K562 (cell line): ENCODE measurements around the gene OVCH2. TPM values are rescaled to one million over a fixed set of nuclear protein-coding genes. Genes with fewer than 3 reads are reported as not detected.

ENCODE experiments used
- ATAC-seq: fragments of 200-7000 bp; cut with Tn5 transposase; 3 replicates; pipeline ENCODE4 v1.9.1; 2020; ENCODE audit warnings: moderate library complexity
- BruUV-seq: library from RNA; stranded (reverse); fragments of 400-500 nt; replicated peaks from 2 replicates; lab custom pipeline; 2021; lab: Mats Ljungman, UMichigan
- CTCF ChIA-PET: fragments of 300-600 bp; formaldehyde crosslinking; extraction: SDS; loops from one replicate; lab custom pipeline; 2021; ENCODE audit warnings: low intra/inter-chr PET ratio; lab: Yijun Ruan, JAX
- POLR2A ChIA-PET: fragments of 300-600, 350-650 bp; sonication (Branson Sonifier 250); formaldehyde crosslinking; extraction: SDS; loops from one replicate; lab custom pipeline; 2021; ENCODE audit warnings: antibody characterized with exemption, inconsistent platforms; lab: Yijun Ruan, JAX
- DNase-seq, 4 experiments: peaks; one replicate each; pipeline versions ENCODE4 v3.0.0 to v3.0.0-alpha.2; 2011 to 2018; ENCODE audit warnings: low spot score in 3 of 4, mixed read lengths in 3 of 4; ENCODE audit errors: extremely low read depth in 1 of 4
- FAIRE-seq: peaks from 2 replicates; lab custom pipeline; 2011; peaks lifted over from hg19 to GRCh38; lab: Jason Lieb, UNC
- H2AFZ ChIP-seq: 2 replicates; pipeline ENCODE4 v1.6.0; 2011; ENCODE audit warnings: low read depth, low read length, control low read depth, inconsistent platforms
- H3K27ac ChIP-seq: fragments of 200-600 bp; 3 replicates; pipeline ENCODE4 v1.8.0; 2011; ENCODE audit warnings: low read depth, mild to moderate bottlenecking, control low read depth, inconsistent platforms, low read length, moderate library complexity, mixed read lengths; ENCODE audit errors: extremely low read depth
- H3K27me3 ChIP-seq, 2 experiments: fragments of 300-600 bp in 1 of 2; 2 replicates in 1 of 2; 3 replicates in 1 of 2; pipeline versions ENCODE4 v1.6.0 to v1.8.0; 2011; ENCODE audit warnings: inconsistent platforms in 2 of 2, low read length in 2 of 2, mild to moderate bottlenecking in 1 of 2, mixed read lengths in 1 of 2, moderate library complexity in 1 of 2; ENCODE audit not compliant: control insufficient read depth in 2 of 2, insufficient read depth in 2 of 2
- H3K36me3 ChIP-seq: fragments of 300-600 bp; 3 replicates; pipeline ENCODE4 v1.8.0; 2011; ENCODE audit warnings: mild to moderate bottlenecking, low read length, inconsistent platforms; ENCODE audit not compliant: control insufficient read depth, insufficient read depth
- H3K4me1 ChIP-seq, 2 experiments: fragments of 200-600 bp in 1 of 2; replicated peaks in 1 of 2; 2 replicates in 1 of 2; 3 replicates in 1 of 2; pipeline versions ENCODE4 v1.5.1 to v1.8.0; 2011; ENCODE audit warnings: inconsistent platforms in 2 of 2, low read length in 2 of 2, mild to moderate bottlenecking in 1 of 2, mixed read lengths in 1 of 2, moderate library complexity in 1 of 2; ENCODE audit not compliant: control insufficient read depth in 2 of 2, insufficient read depth in 2 of 2
- H3K4me2 ChIP-seq: 2 replicates; pipeline ENCODE4 v1.6.1; 2011; ENCODE audit warnings: low read length, control low read depth, inconsistent platforms, mixed read lengths; ENCODE audit not compliant: insufficient read depth
- H3K4me3 ChIP-seq: fragments of 200-600 bp; sonication (generic), shearing (Covaris generic); 2 replicates; pipeline ENCODE4 v1.5.1; 2016; ENCODE audit warnings: control low read depth, inconsistent platforms
- H3K79me2 ChIP-seq: fragments of 200-600 bp; 3 replicates; pipeline ENCODE4 v1.8.0; 2011; ENCODE audit warnings: low read length, inconsistent platforms; ENCODE audit not compliant: control insufficient read depth, insufficient read depth
- H3K9ac ChIP-seq, 2 experiments: 2 replicates each; pipeline versions ENCODE4 v1.6.0 to v1.6.1; 2011; ENCODE audit warnings: low read depth in 2 of 2, low read length in 2 of 2, control low read depth in 1 of 2, inconsistent platforms in 1 of 2, mild to moderate bottlenecking in 1 of 2, mixed read lengths in 1 of 2; ENCODE audit not compliant: insufficient read depth in 1 of 2
- H3K9me1 ChIP-seq: one replicate; pipeline ENCODE4 v1.6.0; 2011; ENCODE audit warnings: inconsistent platforms, mild to moderate bottlenecking, low read length, moderate library complexity; ENCODE audit not compliant: control insufficient read depth, insufficient read depth
- H3K9me3 ChIP-seq: replicated peaks from 2 replicates; pipeline ENCODE4 v1.5.1; 2011; ENCODE audit warnings: low read depth, low read length, inconsistent platforms; ENCODE audit not compliant: control insufficient read depth, insufficient read depth
- H4K20me1 ChIP-seq: replicated peaks from 2 replicates; pipeline ENCODE4 v1.6.1; 2011; ENCODE audit warnings: low read length, inconsistent platforms, mixed read lengths; ENCODE audit not compliant: control insufficient read depth, insufficient read depth
- ARHGAP35 ChIP-seq: fragments of 450-650 bp; IDR thresholded peaks from 2 replicates; pipeline ENCODE4 v1.6.1; 2018; ENCODE audit not compliant: partially characterized antibody
- BHLHE40 ChIP-seq: IDR thresholded peaks from 2 replicates; pipeline ENCODE4 v1.6.1; 2011; ENCODE audit warnings: low read length, improper control_type of control experiment
- CBX2 ChIP-seq: fragments of 200-600 bp; sonication (generic); IDR thresholded peaks from one replicate; pipeline ENCODE4 v1.6.1; 2012; ENCODE audit warnings: mild to moderate bottlenecking, low read length, inconsistent platforms; ENCODE audit not compliant: insufficient read depth, poor library complexity, severe bottlenecking
- HNRNPK ChIP-seq: fragments of 200-400 bp; formaldehyde crosslinking; IDR thresholded peaks from one replicate; pipeline ENCODE4 v1.6.1; 2018; ENCODE audit warnings: mild to moderate bottlenecking, low read depth, low read length; ENCODE audit not compliant: poor library complexity, severe bottlenecking
- LEF1 ChIP-seq: fragments of 450-650 bp; IDR thresholded peaks from 2 replicates; pipeline ENCODE4 v1.6.1; 2016; ENCODE audit warnings: mild to moderate bottlenecking
- NFE2 ChIP-seq: IDR thresholded peaks from 2 replicates; pipeline ENCODE4 v1.6.1; 2014; ENCODE audit warnings: antibody characterized with exemption, low read depth
- PCBP1 ChIP-seq: fragments of 200-400 bp; formaldehyde crosslinking; IDR thresholded peaks from 2 replicates; pipeline ENCODE4 v1.6.1; 2018; ENCODE audit warnings: mild to moderate bottlenecking, low read depth, low read length; ENCODE audit not compliant: poor library complexity, severe bottlenecking
- RERE ChIP-seq: sonication (generic); formaldehyde crosslinking; IDR thresholded peaks from 2 replicates; pipeline ENCODE4 v1.8.0; 2023; ENCODE audit warnings: missing genetic modification reagents, mild to moderate bottlenecking, borderline replicate concordance
- RNF2 ChIP-seq: sonication (generic); IDR thresholded peaks from 2 replicates; pipeline ENCODE4 v1.6.1; 2016
- ZBTB9 ChIP-seq: fragments of 450-650 bp; formaldehyde crosslinking; IDR thresholded peaks from 2 replicates; pipeline ENCODE4 v1.4.0; 2020; ENCODE audit warnings: mild to moderate bottlenecking, moderate library complexity
- ZNF184 ChIP-seq: sonication (generic); formaldehyde crosslinking; IDR thresholded peaks from 2 replicates; pipeline ENCODE4 v1.5.0; 2020; ENCODE audit warnings: missing genetic modification reagents
- ZNF277 ChIP-seq: fragments of 250-450 bp; sonication (Bioruptor Pico); IDR thresholded peaks from 2 replicates; pipeline ENCODE4 v1.8.0; 2022; ENCODE audit warnings: inconsistent platforms, mild to moderate bottlenecking, moderate library complexity, borderline replicate concordance
- ZNF316 ChIP-seq: fragments of 450-650 bp; IDR thresholded peaks from 2 replicates; pipeline ENCODE4 v1.6.1; 2016
- ZNF551 ChIP-seq: fragments of 250-450 bp; sonication (Bioruptor Pico); IDR thresholded peaks from 2 replicates; pipeline ENCODE4 v1.5.0; 2021; ENCODE audit warnings: mild to moderate bottlenecking, moderate library complexity
- ZSCAN29 ChIP-seq: fragments of 450-650 bp; IDR thresholded peaks from 2 replicates; pipeline ENCODE4 v1.6.1; 2017
- WGBS: fragments of 100-300 bp; shearing (Covaris generic); methylation state at CpG from one replicate; pipeline ENCODE4 v1.1.6; 2016; ENCODE audit warnings: low coverage, mixed read lengths; ENCODE audit not compliant: insufficient coverage; ENCODE audit errors: missing lambda C conversion rate; 5-methylcytosine and 5-hydroxymethylcytosine counted together
- in situ Hi-C: fragments of 300-500 bp; cut with MboI; formaldehyde crosslinking; loops from 4 replicates; pipeline ENCODE4 v1.15.0; 2018; ENCODE audit warnings: inconsistent platforms, mixed read lengths
- intact Hi-C: fragments of 100-400 bp; cut with micrococcal nuclease; formaldehyde crosslinking; loops from 2 replicates; pipeline ENCODE4 v1.14.2; 2022
- polyA plus RNA-seq, 8 experiments: library from polyadenylated mRNA; depleted of rRNA in 4 of 8; stranded (reverse) in 5 of 8; unstranded in 3 of 8; fragments of >200 nt; fragmentation: Nextera tagmentation in 2 of 8; fragmentation: Illumina TruSeq in 1 of 8; extraction: Ambion mirVana in 2 of 8; extraction: Trizol in 1 of 8; gene quantifications; 2 replicates each; pipeline versions ENCODE4 v1.2.1 to v1.2.3, GENCODE V29; 2011 to 2014; ENCODE audit warnings: inconsistent platforms in 1 of 8, missing spikeins in 1 of 8
- total RNA-seq, 7 experiments: library from RNA; depleted of rRNA in 6 of 7; stranded (reverse); fragments of >200 nt in 6 of 7; fragmentation: Illumina TruSeq in 2 of 7; extraction: Trizol in 2 of 7; gene quantifications; 2 replicates each; pipeline versions ENCODE4 v1.2.1 to v1.2.3, GENCODE V29; 2011 to 2021; ENCODE audit warnings: low replicate concordance in 1 of 7

OVCH2 gene
- total and polyA plus RNA-seq, 9 of the 15 experiments (the other 6 are each of a cell fraction or from before 2014, with no cell fraction given) = not detected

- intact Hi-C loops (no loop called here), in situ Hi-C loops (no loop called here)
- 1% methylated on average over 4 of the region's 4 CpGs for WGBS
- no peak overlapping the region for H3K4me2 ChIP-seq
- DNase-seq (no peak), FAIRE-seq (no peak), ATAC-seq (no peak)
- H3K9me3 ChIP-seq = no peaks in the 10 kb centered on the region
- H3K4me1 ChIP-seq = peaks cover 0 to 12% of the 10 kb centered on the region in 2 experiments; a peak in 3 of 5 replicates
- no peak overlapping the region for H3K4me3 ChIP-seq
- no TSS peak for BruUV-seq
- ChIA-PET CTCF (no interaction called here), POLR2A (interaction anchor here (0.6 kb wide), 1 partner anchor 9 kb away, joined by 3 read pairs; no protein-coding TSS in a partner anchor)
- peaks cover 0 to 16% of the 10 kb centered on the region in 2 experiments; a peak in 2 of 5 replicates for H3K27me3 ChIP-seq
- no peaks in the 10 kb centered on the region for H4K20me1 ChIP-seq
- no peak overlapping the region for H3K9ac ChIP-seq
- H3K9me1 ChIP-seq = no peaks in the 10 kb centered on the region
- H2AFZ ChIP-seq = no peak overlapping the region
- H3K36me3 ChIP-seq = no peaks in the 10 kb centered on the region
- H3K79me2 ChIP-seq = no peaks in the 10 kb centered on the region
- no peak overlapping the region for H3K27ac ChIP-seq
- TF ChIP-seq NFE2 (no peak), ZNF277 (CRISPR knock-in tag) (no peak), CBX2 (no peak), ZNF184 (no peak), ARHGAP35 (no peak), RNF2 (no peak), RERE (CRISPR knock-in tag) (no peak), ZNF551 (CRISPR knock-in tag) (no peak), ZSCAN29 (no peak), ZBTB9 (CRISPR knock-in tag) (no peak), HNRNPK (no peak), BHLHE40 (no peak), LEF1 (no peak), ZNF316 (no peak), PCBP1 (no peak)
These were observed 28.5 kb downstream of the OVCH2 start for GRCh38 chr11:7677796-7678201.
